ENCODE data around the gene USP35.

DNA sequence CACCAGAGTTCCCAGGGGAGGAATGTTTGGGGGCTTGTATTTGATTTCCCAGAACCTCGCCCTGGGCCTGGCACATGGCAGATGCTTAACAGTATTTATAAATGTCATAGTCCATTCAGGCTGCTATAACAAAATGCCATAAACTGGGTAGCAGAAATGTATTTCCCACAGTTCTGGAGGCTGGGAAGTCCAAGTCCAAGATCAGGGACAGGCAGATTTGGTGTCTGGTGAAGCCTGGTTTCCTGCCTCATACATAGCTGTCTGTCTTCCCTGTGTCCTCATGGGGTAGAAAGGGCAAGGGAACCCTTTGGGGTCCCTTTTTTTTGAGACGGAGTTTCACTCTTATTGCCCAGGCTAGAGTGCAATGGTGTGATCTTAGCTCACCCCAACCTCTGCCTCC is 24.2 kb upstream of the USP35 start:
- TF ChIP-seq, protein P1, sequence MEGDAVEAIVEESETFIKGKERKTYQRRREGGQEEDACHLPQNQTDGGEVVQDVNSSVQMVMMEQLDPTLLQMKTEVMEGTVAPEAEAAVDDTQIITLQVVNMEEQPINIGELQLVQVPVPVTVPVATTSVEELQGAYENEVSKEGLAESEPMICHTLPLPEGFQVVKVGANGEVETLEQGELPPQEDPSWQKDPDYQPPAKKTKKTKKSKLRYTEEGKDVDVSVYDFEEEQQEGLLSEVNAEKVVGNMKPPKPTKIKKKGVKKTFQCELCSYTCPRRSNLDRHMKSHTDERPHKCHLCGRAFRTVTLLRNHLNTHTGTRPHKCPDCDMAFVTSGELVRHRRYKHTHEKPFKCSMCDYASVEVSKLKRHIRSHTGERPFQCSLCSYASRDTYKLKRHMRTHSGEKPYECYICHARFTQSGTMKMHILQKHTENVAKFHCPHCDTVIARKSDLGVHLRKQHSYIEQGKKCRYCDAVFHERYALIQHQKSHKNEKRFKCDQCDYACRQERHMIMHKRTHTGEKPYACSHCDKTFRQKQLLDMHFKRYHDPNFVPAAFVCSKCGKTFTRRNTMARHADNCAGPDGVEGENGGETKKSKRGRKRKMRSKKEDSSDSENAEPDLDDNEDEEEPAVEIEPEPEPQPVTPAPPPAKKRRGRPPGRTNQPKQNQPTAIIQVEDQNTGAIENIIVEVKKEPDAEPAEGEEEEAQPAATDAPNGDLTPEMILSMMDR (IDR thresholded peaks at IDR 0.05), result no peak
- no peak for TF ChIP-seq POLR2A (IDR thresholded peaks at IDR 0.05)

Data from Peyer's patch (tissue), 4 donors.